ENCODE results near the gene TMEM190. TPM values are rescaled to one million over a fixed set of nuclear protein-coding genes. Genes with fewer than 3 reads are reported as not detected.

The TMEM190 gene
- total and polyA plus RNA-seq, 9 of the 15 experiments (the other 6 are each of a cell fraction or from before 2014, with no cell fraction given), result not detected

GRCh38 chr19:55384131-55384919 is 7.7 kb downstream of the TMEM190 start, which contains the start of gene TMEM238 (continued):
- TF ChIP-seq POLR2G (IDR thresholded peaks at IDR 0.05; ENCODE audit: low read depth, low read length) (peak; percentile 63), RBM39 (optimal IDR thresholded peaks at IDR 0.05; ENCODE audit: low read depth, low read length) (no peak), E2F1 (CRISPR knock-in tag; IDR thresholded peaks at IDR 0.05) (no peak), MLX (CRISPR knock-in tag; conservative IDR thresholded peaks at IDR 0.05) (no peak), CCNT2 (IDR thresholded peaks at IDR 0.05; ENCODE audit: borderline replicate concordance, extremely low read depth, insufficient read length, low read depth, low read length) (peak; percentile 12), ZNF197 (CRISPR knock-in tag; IDR thresholded peaks at IDR 0.05; ENCODE audit: low read depth) (no peak), ESRRB (CRISPR knock-in tag; IDR thresholded peaks at IDR 0.05; ENCODE audit: borderline replicate concordance) (no peak), HINFP (tag; conservative IDR thresholded peaks at IDR 0.05; ENCODE audit: low read depth) (no peak), TFAP4 (CRISPR knock-in tag; IDR thresholded peaks at IDR 0.05; ENCODE audit: borderline replicate concordance) (peak; percentile 19; the same call in 1 of the 2 replicates), ZNF282 (CRISPR knock-in tag; IDR thresholded peaks at IDR 0.05) (no peak), KLF1 (tag; IDR thresholded peaks at IDR 0.05) (no peak), E2F6 (IDR thresholded peaks at IDR 0.05; ENCODE audit: borderline replicate concordance in 1 of 2, extremely low read depth in 1 of 2, insufficient read depth in 1 of 2, insufficient read length in 1 of 2, low read depth in 1 of 2, low read length in 1 of 2, poor library complexity in 1 of 2, severe bottlenecking in 1 of 2) (no peak), SRSF1 (IDR thresholded peaks at IDR 0.05; ENCODE audit: low read depth, low read length) (no peak), PHF8 (IDR thresholded peaks at IDR 0.05; ENCODE audit: borderline replicate concordance, low read length) (peak; percentile 14; the same call in 1 of the 2 replicates), POLR2B (IDR thresholded peaks at IDR 0.05; ENCODE audit: low read depth, partially characterized antibody) (no peak), NFRKB (IDR thresholded peaks at IDR 0.05; ENCODE audit: low read depth) (peak; percentile 59; the same call in 1 of the 2 replicates), ADNP (tag; IDR thresholded peaks at IDR 0.05) (no peak), RBBP5 (IDR thresholded peaks at IDR 0.05; ENCODE audit: borderline replicate concordance, insufficient read depth, low read length, poor library complexity, severe bottlenecking) (peak; percentile 58), MAZ (CRISPR knock-in tag; conservative IDR thresholded peaks at IDR 0.05 in 1 of 2, IDR thresholded peaks at IDR 0.05 in 1 of 2) (peak in 1 of 2 experiments; percentile 26; a peak in 1 of 4 replicates), GATAD2B (IDR thresholded peaks at IDR 0.05; ENCODE audit: borderline replicate concordance) (peak; percentile 63; the same call in 1 of the 2 replicates)

All from K562 (cell line).